ES-I3 (cell line): ENCODE results near the gene MEIOSIN.

Experiments
- H3K36me3 ChIP-seq: 2 replicates; pipeline ENCODE4 v1.6.1; 2013; ENCODE audit warnings: mild to moderate bottlenecking, low read length, control low read depth, moderate library complexity; ENCODE audit not compliant: insufficient read depth
- H3K4me1 ChIP-seq: 2 replicates; pipeline ENCODE4 v1.6.1; 2013; ENCODE audit warnings: mild to moderate bottlenecking, control low read depth, low read length; ENCODE audit not compliant: insufficient read depth
- H3K9ac ChIP-seq: 2 replicates; pipeline ENCODE4 v1.6.1; 2013; ENCODE audit warnings: low read depth, mild to moderate bottlenecking, low read length, moderate library complexity
- H3K9me3 ChIP-seq: 2 replicates; pipeline ENCODE4 v1.6.1; 2013; ENCODE audit warnings: mild to moderate bottlenecking, low read length, moderate library complexity; ENCODE audit not compliant: control insufficient read depth, insufficient read depth

The MEIOSIN gene

DNA sequence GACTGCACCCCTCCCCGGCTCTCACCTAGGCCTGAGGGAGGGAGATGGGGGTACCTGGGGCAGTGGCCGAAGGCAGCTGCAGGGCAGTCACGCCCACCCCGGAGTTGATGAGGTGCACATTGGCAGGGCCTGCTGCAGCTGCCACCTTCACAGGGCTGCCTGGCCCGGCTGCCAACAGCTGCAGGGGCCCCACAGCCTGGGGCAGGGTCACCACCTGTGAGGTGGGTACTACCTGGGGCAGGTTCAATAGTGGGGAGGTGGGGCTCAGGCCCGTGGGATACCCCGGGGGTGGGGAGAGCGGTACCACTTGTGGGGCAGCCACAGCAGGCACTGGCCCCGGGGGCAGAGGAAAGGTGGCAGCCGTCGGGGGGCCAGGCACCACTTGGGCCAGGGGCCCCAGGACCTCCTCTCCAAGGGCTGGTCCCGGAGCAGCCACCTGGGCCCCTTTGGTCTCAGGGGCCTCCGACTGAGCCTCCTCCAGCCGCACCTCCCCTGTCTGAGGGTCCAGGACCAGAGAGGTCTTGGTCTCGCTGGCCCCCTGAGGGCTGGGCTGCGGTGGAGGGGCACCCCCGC lies 33.1 kb downstream of the MEIOSIN start:
- Histone ChIP-seq H3K4me1 (peaks cover 23% of the 10 kb centered on the region; the same call in 1 of the 2 replicates), H3K36me3 (no peaks in the 10 kb centered on the region), H3K9ac (peak overlapping the region; percentile 80; the same call in 1 of the 2 replicates), H3K9me3 (no peaks in the 10 kb centered on the region)

DNA sequence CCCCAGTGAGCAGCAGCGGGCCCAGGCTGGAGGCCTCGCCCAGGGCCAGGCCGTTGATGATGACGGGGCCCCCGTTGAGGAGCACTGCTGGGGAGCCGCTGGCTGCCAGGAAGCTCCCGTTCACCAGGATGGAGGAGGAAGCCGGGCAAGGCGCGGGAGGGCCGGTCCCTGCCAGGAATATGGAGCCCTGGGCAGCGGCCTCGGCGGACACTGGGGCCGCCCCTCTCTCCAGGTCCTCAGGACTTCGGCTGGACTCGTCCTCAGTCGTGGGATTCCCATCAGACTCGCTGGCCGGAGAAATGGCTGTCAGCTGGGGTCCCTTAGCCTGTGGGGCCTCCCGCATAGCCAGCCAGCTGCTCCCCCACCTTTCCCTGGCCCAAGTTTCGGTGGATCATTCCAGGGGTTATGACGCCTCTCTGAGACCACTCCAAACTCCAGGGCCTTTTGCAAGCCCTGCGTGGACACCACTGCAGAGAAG lies 33.7 kb downstream of the MEIOSIN start:
- peak overlapping the region; percentile 80 for H3K9ac ChIP-seq

DNA sequence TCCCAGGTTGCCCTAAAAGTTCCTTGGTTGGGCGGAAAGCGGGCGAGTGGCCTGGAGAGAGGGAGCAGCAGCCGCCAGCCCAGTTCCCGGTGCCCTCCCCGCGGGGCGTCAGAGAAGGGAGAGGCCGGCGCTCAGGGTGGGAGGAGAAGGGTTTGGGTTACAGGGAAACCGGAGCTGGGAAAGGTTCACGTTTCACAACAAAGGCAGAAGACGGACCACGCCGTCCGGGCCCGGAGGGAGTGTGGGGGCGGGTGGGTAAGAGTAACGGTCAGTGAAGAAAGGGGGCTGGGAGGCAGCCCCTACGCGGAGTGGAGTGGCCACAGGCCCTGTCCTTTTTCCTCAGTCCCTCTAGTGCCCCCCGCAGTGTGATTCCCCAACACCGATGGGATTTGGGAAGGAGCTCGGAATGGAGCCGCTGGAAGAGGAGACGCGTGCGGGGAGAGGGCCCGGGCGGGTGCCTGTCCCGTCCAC lies 34.2 kb downstream of the MEIOSIN start:
- Histone ChIP-seq H3K9me3 (no peaks in the 10 kb centered on the region), H3K36me3 (no peaks in the 10 kb centered on the region), H3K4me1 (peaks cover 29% of the 10 kb centered on the region), H3K9ac (peak overlapping the region; percentile 80)

More for the DNA sequence above, 33.7 kb downstream of the MEIOSIN start:
- peaks cover 25% of the 10 kb centered on the region for H3K4me1 ChIP-seq
- no peaks in the 10 kb centered on the region for H3K9me3 ChIP-seq
- H3K36me3 ChIP-seq: no peaks in the 10 kb centered on the region

DNA sequence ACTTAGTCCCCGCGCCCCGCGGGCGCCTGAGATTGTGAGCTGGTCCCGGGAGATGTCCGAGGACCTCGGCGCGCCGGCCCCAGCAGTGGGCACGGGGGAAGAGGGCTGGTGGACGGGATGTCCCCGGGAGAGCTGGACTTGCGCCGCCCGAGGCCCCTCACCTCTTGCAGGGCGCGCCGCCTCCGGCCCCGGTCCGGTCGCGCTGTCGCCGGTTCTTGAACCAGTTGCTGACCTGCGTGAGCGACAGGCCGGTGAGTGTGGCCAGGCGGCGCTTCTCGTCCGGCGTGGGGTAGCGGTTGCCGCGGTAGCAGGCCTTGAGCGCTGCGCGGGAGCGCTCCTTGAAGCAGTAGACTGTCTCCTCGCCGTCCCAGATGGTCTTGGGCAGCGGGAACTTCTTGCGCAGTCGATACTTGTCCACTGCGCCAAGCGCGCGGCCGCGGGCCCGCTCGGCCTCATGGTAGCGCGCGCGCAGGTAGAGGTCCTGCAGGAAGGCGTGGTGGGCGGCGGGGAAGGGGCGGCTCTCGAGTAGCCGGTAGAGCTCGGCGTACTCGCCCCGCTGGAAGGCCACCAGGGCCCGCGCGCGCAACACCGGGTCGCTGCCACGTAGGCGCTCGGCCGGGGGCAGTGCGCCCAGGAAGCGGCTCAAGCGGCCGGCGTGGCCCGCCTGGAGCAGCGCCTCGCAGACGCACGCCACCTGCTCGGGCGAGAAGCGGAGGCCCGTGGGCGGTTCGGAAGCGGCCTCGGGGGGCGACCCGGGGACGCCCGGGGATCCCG lies 34.8 kb downstream of the MEIOSIN start:
- Histone ChIP-seq H3K9ac (peak overlapping the region; percentile 80), H3K9me3 (no peaks in the 10 kb centered on the region), H3K36me3 (no peaks in the 10 kb centered on the region), H3K4me1 (peaks cover 29% of the 10 kb centered on the region)

DNA sequence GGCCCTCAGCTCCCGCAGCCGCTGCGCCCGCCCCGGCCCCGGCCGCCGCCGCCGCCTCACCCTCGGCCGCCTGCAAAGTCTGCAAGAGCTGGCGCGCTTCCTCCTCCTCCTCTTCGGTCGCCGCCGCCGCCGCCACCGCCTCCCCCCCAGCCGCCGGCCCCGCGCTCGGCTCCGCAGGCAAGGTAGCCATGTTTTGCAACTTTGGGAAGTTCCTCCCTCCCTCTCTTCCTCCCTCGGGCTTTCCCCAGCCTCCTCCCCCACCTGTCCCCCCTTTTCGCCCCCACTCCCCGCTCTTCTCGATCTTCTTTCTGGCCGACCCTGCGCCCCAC lies 35.4 kb downstream of the MEIOSIN start:
- no peaks in the 10 kb centered on the region for H3K9me3 ChIP-seq
- peak overlapping the region; percentile 80 for H3K9ac ChIP-seq
- H3K4me1 ChIP-seq: peaks cover 29% of the 10 kb centered on the region
- no peaks in the 10 kb centered on the region for H3K36me3 ChIP-seq

DNA sequence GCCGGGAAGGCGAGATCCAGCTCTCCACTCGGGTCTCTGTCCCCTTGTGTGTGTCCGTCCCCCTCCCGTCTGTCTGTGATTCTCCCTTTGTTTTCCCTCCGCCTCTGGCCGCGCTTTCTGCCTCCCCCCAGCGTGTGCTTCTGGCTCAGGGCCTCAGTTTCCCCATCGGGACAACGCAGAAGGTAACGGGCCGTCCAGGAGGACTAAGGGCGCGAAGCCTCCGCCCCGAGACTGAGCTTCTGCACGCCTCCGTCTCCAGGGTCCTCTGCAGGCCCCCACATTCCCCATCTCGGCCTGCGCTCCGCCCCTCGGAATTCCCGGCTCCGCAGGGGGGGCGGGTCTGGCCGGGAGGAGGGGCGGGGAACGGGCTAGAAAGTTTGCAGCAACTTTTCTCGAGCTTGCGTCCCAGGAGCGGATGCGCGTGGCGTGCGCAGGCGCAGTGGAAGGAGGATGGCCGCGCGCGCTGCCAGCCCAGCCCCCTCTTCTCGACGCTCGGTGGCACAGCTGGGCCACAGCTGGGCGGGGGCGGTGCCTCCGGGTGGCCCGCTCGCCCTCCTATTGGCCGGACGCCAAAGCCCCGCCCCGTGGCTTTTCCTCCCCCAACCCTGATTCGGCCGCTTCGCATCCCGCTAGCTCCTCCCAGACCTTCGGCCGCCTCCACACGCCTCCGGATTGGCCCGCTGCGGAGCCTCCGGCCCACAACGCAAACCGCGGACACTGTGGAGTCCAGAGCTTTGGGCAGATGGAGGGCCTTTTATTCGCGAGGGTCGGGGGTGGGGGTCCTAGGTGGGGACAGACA lies 35.9 kb downstream of the MEIOSIN start, which contains the start of gene SIX5:
TSS of gene SIX5 (minus strand) at position 269 of the 799 bp plus-strand sequence. CDS start 408 bp downstream, outside the sequence.
- Histone ChIP-seq H3K9ac (peak within 1 kb of the TSS; percentile 80), H3K4me1 (peaks cover 23% of the 10 kb centered on the region), H3K36me3 (no peaks in the 10 kb centered on the region), H3K9me3 (no peaks in the 10 kb centered on the region)

DNA sequence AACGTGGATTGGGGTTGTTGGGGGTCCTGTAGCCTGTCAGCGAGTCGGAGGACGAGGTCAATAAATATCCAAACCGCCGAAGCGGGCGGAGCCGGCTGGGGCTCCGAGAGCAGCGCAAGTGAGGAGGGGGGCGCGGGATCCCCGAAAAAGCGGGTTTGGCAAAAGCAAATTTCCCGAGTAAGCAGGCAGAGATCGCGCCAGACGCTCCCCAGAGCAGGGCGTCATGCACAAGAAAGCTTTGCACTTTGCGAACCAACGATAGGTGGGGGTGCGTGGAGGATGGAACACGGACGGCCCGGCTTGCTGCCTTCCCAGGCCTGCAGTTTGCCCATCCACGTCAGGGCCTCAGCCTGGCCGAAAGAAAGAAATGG lies 36.6 kb downstream of the MEIOSIN start:
- Histone ChIP-seq H3K36me3 (no peaks in the 10 kb centered on the region), H3K4me1 (peaks cover 17% of the 10 kb centered on the region), H3K9ac (peak overlapping the region; percentile 64), H3K9me3 (no peaks in the 10 kb centered on the region)

DNA sequence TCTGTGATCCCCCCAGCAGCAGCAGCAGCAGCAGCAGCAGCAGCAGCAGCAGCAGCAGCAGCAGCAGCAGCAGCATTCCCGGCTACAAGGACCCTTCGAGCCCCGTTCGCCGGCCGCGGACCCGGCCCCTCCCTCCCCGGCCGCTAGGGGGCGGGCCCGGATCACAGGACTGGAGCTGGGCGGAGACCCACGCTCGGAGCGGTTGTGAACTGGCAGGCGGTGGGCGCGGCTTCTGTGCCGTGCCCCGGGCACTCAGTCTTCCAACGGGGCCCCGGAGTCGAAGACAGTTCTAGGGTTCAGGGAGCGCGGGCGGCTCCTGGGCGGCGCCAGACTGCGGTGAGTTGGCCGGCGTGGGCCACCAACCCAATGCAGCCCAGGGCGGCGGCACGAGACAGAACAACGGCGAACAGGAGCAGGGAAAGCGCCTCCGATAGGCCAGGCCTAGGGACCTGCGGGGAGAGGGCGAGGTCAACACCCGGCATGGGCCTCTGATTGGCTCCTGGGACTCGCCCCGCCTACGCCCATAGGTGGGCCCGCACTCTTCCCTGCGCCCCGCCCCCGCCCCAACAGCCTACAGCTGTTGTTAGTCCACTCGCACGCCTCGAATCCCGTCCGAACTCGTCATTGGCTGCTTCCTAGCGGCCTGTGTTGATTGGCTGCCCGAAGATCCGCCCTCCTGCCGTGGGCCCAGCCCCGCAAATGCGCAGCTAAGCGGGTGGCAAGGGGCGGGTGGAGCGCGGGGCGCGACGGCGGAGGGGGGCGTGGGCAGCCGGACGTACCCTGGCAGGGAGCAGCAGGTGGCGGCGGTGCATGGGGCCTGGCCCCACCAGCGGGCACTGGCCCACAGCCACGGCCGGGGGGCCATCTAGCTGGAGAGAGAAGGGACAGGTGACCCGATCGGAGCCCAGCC lies 37.2 kb downstream of the MEIOSIN start:
- H3K9me3 ChIP-seq: no peaks in the 10 kb centered on the region
- no peaks in the 10 kb centered on the region for H3K36me3 ChIP-seq
- peaks cover 10% of the 10 kb centered on the region for H3K4me1 ChIP-seq
- peak overlapping the region; percentile 64 for H3K9ac ChIP-seq

DNA sequence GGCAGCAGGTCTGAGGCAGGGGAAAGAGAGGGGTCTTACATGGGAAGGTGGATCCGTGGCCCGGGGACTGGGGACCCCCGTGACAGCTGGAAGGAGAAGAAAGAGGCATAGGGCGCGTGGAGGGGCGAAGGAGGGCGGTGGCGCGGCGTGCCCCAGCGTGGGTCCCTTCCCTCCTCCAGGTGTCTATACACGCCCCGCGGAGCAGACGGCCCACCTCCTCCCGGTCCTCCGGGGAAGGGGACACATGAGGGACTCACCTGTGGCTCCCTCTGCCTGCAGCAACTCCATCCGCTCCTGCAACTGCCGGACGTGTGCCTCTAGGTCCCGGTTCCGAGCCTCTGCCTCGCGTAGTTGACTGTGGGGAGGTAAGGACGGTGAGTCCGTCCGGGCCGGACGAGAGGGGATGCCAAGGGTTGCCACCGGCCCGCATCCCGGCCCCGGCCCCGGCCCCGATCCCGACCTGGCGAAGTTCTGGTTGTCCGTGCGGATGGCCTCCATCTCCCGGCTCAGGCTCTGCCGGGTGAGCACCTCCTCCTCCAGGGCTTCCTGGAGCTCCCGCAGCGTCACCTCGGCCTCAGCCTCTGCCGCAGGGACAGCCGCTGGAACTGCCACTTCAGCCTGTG lies 38.2 kb downstream of the MEIOSIN start:
- Histone ChIP-seq H3K4me1 (peaks cover 6% of the 10 kb centered on the region), H3K9ac (peak overlapping the region; percentile 42)

DNA sequence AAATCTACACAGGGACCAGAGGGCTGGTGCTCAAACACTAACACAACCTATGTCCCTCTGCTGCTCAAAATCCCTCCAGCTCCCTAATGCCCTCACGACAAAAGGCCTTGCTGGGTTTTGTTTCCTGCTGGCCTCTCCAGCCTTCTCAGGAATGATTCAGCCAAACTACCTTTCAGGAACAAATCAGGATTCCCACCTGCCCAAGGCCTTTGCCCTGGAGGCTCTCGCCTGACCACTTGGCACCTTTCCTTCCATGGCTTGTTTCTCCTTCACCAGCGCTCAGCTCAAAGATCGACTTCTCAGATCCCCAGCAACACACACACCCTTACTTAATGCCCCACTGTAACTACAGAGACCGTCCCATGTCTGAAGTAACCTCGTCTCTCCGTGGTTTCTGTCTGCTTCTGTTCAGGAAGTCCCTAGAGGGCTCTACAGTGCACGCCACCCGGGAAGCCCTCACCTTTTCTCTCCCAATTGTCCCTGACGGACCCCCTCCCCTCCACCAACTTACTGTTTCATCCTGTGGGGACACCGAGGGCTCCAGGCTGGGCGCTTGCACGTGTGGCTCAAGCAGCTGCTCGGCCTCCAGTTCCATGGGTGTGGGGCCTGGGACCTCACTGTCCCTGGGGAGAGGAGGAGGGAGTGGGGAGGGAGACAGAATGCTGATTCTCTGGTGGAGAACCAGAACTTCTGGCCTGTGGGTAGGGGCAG lies 39.0 kb downstream of the MEIOSIN start:
- H3K9me3 ChIP-seq: no peaks in the 10 kb centered on the region
- H3K4me1 ChIP-seq: peaks cover 6% of the 10 kb centered on the region
- H3K9ac ChIP-seq: peak overlapping the region; percentile 42
- H3K36me3 ChIP-seq: no peaks in the 10 kb centered on the region; the same call in 1 of the 2 replicates

More for the DNA sequence above, 38.2 kb downstream of the MEIOSIN start:
- no peaks in the 10 kb centered on the region for H3K9me3 ChIP-seq
- no peaks in the 10 kb centered on the region for H3K36me3 ChIP-seq

DNA sequence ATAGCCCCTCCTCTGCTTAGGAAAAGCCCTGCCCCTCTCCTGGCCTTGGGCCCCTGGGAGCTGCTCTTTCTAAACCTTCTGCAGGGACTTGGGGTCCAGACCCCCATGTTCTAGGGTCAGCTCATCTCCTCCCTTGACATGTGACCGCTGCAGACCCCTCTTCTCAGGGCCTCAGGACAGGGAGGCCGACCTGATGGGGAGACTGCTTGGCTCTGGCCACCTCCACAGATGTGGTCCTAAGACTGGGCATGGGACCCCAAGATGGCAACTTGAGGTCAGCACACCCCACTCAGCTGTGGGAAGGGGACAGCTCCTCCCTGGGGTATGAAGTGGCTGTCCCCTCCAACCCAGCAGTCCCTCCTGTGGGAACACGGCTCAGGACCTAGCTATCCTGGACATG lies 39.7 kb downstream of the MEIOSIN start:
- H3K9me3 ChIP-seq: no peaks in the 10 kb centered on the region
- H3K36me3 ChIP-seq: no peaks in the 10 kb centered on the region; the same call in 1 of the 2 replicates
- no peak overlapping the region for H3K9ac ChIP-seq
- peaks cover 6% of the 10 kb centered on the region for H3K4me1 ChIP-seq

DNA sequence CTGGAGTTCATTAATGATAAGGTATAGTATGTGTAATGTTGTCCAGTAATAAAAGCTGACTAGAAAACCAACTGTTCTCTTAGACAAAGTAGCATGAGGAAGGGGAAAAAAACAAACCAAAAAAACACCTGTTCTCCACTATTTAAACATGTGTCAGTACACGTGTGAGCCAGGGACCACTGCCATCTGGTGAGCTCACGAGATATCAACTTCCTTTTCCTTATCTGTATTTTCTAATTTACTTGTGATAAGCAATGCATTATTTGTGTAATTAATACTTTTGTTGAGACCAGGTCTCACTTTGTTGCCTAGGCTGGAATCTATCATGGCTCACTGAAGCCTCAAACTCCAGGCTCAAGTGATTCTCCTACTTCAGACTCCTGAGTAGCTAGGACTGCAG lies 40.1 kb downstream of the MEIOSIN start:
- Histone ChIP-seq H3K36me3 (no peaks in the 10 kb centered on the region; the same call in 1 of the 2 replicates), H3K9ac (no peak overlapping the region), H3K9me3 (no peaks in the 10 kb centered on the region), H3K4me1 (peaks cover 6% of the 10 kb centered on the region)

DNA sequence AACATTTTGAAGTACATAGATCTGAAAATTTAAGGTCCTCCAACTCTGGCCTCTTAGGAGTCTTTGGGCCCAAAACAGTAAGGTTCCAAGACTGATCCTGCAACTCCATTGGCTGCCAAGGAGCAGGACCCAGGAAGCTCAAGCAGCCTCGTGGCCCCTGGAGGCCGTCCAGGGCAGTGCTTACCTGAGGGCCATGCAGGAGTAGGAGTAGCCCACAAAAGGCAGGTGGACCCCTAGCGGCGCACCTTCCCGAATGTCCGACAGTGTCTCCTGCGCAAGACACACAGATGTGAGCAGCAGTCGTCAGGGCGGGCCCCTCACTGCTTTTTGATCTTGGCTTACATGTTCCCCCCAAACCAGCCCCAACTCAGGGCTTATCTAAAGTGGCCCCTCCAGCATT lies 41.5 kb downstream of the MEIOSIN start:
- Histone ChIP-seq H3K36me3 (no peaks in the 10 kb centered on the region; the same call in 1 of the 2 replicates), H3K9ac (no peak overlapping the region), H3K4me1 (peaks cover 10% of the 10 kb centered on the region), H3K9me3 (no peaks in the 10 kb centered on the region)
